PC-9 (cell line): ENCODE data around the gene HSPA1B.

Experiments
- CTCF ChIP-seq: fragments of 200-600 bp; sonication (generic); conservative IDR thresholded peaks from 2 replicates; pipeline ENCODE4 v1.6.1; 2017; ENCODE audit warnings: mixed run types, antibody characterized with exemption, mild to moderate bottlenecking, moderate library complexity
- EZH2 ChIP-seq: fragments of 200-600 bp; sonication (generic); IDR thresholded peaks from 2 replicates; pipeline ENCODE4 v1.8.0; 2017; ENCODE audit warnings: antibody characterized with exemption, low read depth

- TF ChIP-seq CTCF: no peak
- TF ChIP-seq EZH2: no peak
These were observed 46.1 kb upstream of the HSPA1B start for GRCh38 chr6:31781244-31782125.
